Spleen (tissue), 7 donors: ENCODE measurements around the gene GNPAT.

Experiments used
- POLR2A ChIP-seq, 3 donors: fragments of 450-650 bp; IDR thresholded peaks; one replicate each; pipeline ENCODE4 v1.5.1; 2017; ENCODE audit warnings: antibody characterized with exemption in 3 of 3, mild to moderate bottlenecking in 1 of 3
- POLR2AphosphoS5 ChIP-seq, 3 donors: sonication (generic); formaldehyde crosslinking; IDR thresholded peaks; one replicate each; pipeline ENCODE4 v1.5.1; 2017; ENCODE audit warnings: antibody characterized with exemption in 3 of 3
- TF ChIP-seq, protein P1 (sequence below), 11 experiments: fragments of 200-600 bp in 7 of 11; fragments of 450-650 bp in 4 of 11; sonication (generic) in 4 of 11; IDR thresholded peaks in 8 of 11; conservative IDR thresholded peaks in 3 of 11; 1 replicate in 7 of 11; 2 replicates in 4 of 11; pipeline versions ENCODE4 v1.4.0 to v1.8.0; 2016 to 2021; ENCODE audit warnings: antibody characterized with exemption in 11 of 11, inconsistent platforms in 4 of 11, mild to moderate bottlenecking in 1 of 11
- donor health status: DM: no; HTN: no; CAD: no; lungs with moderate emphysema.
- donor health status: DM: no; HTN: no; CAD: no.
- donor health status: DM: no; HTN: no; CAD: no.

DNA sequence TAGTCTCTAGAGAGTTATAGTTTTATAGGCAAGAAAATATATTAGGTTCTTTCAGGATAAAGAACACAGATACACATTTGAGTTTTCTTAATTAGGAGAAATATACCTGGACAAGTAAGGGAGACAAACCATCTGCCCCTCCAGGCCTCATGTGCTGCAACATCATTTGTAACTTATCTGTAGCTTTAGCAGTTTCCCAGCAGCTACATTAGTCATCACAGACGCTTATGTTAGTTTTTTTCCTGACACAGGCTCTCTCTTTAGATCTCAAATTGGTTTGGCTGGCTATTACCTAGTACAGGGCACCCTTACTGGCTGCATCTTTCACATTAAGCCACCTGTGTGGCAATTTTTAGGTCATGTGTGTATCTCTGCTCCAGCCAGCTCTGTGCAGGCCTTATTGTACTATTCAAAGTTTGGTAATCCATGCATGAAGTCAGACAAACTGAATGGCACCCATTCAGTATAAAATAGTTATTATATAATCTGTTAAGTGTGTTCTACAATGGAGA, 25.9 kb downstream of the GNPAT start:
- TF ChIP-seq, protein P1, sequence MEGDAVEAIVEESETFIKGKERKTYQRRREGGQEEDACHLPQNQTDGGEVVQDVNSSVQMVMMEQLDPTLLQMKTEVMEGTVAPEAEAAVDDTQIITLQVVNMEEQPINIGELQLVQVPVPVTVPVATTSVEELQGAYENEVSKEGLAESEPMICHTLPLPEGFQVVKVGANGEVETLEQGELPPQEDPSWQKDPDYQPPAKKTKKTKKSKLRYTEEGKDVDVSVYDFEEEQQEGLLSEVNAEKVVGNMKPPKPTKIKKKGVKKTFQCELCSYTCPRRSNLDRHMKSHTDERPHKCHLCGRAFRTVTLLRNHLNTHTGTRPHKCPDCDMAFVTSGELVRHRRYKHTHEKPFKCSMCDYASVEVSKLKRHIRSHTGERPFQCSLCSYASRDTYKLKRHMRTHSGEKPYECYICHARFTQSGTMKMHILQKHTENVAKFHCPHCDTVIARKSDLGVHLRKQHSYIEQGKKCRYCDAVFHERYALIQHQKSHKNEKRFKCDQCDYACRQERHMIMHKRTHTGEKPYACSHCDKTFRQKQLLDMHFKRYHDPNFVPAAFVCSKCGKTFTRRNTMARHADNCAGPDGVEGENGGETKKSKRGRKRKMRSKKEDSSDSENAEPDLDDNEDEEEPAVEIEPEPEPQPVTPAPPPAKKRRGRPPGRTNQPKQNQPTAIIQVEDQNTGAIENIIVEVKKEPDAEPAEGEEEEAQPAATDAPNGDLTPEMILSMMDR (IDR thresholded peaks at IDR 0.05 in 8 of 11, conservative IDR thresholded peaks at IDR 0.05 in 3 of 11): no peak
- no peak for TF ChIP-seq POLR2A (IDR thresholded peaks at IDR 0.05)
- TF ChIP-seq POLR2AphosphoS5 (IDR thresholded peaks at IDR 0.05): no peak
